ENCODE data around the gene CHN1. TPM values are rescaled to one million over a fixed set of nuclear protein-coding genes. Genes with fewer than 3 reads are reported as not detected.

Gene CHN1
- total RNA-seq, 4 donors from 2014 or later: 7.8 to 9.7 (median 9.4) TPM

DNA sequence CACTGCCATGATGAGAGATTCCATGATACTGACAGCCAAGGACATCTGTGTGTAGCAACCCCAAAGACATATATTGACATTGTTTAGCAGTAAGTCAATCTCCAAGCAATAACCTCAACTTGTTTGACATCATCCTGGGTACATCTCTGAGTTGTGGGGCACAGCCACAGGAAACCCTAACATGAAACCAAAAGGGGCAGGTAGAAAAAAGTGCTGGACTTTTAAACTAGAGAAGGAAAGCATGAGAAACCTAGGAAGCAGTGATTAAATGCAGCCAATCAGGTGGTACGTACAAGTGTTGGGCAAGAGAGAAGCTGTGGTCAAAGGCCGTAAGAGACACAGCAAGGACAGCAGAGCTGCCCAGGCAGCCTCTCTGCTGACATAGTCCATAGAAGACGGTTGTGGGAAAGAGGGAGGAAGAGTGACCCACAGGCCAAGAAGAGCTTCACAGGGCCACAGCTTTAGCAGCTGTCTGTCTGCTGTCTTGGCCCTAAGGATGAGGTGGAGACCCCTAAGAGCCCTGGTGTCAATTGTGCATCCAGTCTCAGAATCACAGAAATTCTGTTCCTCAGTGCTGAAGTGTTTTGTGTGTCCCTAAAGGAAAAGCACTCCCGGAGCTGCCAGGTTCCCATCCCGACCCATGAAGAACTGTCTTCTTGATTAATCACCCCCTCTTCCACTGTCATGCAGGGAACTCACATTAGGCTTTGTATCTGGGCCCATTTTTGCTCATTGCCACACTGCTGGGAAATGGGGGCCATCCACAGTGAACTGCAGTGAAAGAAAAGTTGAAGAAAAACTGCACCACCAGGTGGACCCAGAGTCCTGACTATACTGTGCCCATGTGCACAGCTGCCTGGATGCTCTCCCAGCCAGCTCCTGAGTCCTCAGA is 25.4 kb upstream of the CHN1 start:
- peak in 1 of 2 donors; percentile 20 for DNase-seq
- intact Hi-C loops (cut with DNase I): no loop called here

DNA sequence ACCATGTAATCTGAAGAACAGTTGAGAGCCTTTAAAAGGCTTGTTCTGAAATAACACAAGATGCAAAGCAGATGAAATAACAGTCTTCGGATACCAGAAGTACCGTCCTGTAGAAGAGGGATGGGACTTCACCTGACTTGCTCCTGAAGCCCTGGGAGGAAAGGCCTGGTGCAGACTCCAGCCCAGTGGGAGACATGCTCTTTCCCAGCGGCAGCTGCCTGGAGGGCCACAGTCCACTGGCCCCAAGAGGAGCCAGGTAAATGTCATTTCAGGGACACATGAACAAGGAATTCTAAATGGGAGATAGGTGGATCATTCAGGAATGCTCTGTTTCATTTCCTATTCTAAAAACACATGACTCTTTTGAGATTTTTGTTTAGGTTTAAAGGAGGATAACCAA is 22.6 kb upstream of the CHN1 start:
- no peaks in the 10 kb centered on the region for H3K9me3 ChIP-seq
- no peak overlapping the region for H3K4me3 ChIP-seq (replicated peaks in 1 of 3)
- no peaks in the 10 kb centered on the region for H3K36me3 ChIP-seq
- DNase-seq: peak in 1 of 2 donors; percentile 35
- 54 to 67% methylated on average over 3 of the region's 3 CpGs for WGBS, 2 donors
- H3K27me3 ChIP-seq: no peaks in the 10 kb centered on the region
- TF ChIP-seq, protein P1, sequence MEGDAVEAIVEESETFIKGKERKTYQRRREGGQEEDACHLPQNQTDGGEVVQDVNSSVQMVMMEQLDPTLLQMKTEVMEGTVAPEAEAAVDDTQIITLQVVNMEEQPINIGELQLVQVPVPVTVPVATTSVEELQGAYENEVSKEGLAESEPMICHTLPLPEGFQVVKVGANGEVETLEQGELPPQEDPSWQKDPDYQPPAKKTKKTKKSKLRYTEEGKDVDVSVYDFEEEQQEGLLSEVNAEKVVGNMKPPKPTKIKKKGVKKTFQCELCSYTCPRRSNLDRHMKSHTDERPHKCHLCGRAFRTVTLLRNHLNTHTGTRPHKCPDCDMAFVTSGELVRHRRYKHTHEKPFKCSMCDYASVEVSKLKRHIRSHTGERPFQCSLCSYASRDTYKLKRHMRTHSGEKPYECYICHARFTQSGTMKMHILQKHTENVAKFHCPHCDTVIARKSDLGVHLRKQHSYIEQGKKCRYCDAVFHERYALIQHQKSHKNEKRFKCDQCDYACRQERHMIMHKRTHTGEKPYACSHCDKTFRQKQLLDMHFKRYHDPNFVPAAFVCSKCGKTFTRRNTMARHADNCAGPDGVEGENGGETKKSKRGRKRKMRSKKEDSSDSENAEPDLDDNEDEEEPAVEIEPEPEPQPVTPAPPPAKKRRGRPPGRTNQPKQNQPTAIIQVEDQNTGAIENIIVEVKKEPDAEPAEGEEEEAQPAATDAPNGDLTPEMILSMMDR (IDR thresholded peaks at IDR 0.05): no peak
- TF ChIP-seq POLR2A (IDR thresholded peaks at IDR 0.05): no peak
- peak overlapping the region; percentile 64 to 92 (median 66) for H3K27ac ChIP-seq
- intact Hi-C loops (cut with DNase I): no loop called here
- H3K4me1 ChIP-seq: peaks cover 5 to 8% of the 10 kb centered on the region in 2 donors

More for the DNA sequence above, 25.4 kb upstream of the CHN1 start:
- TF ChIP-seq POLR2A (IDR thresholded peaks at IDR 0.05): no peak
- TF ChIP-seq, protein P1 (IDR thresholded peaks at IDR 0.05): peak in 3 of 6 experiments; percentile 4 to 23 (median 12)
- no peaks in the 10 kb centered on the region for H3K27me3 ChIP-seq
- no peaks in the 10 kb centered on the region for H3K9me3 ChIP-seq
- peaks cover 5 to 8% of the 10 kb centered on the region in 2 donors for H3K4me1 ChIP-seq
- H3K4me3 ChIP-seq (replicated peaks in 1 of 3): no peak overlapping the region
- H3K27ac ChIP-seq: no peak overlapping the region
- WGBS, 2 donors: 86% methylated on average over 5 of the region's 5 CpGs
- H3K36me3 ChIP-seq: no peaks in the 10 kb centered on the region

DNA sequence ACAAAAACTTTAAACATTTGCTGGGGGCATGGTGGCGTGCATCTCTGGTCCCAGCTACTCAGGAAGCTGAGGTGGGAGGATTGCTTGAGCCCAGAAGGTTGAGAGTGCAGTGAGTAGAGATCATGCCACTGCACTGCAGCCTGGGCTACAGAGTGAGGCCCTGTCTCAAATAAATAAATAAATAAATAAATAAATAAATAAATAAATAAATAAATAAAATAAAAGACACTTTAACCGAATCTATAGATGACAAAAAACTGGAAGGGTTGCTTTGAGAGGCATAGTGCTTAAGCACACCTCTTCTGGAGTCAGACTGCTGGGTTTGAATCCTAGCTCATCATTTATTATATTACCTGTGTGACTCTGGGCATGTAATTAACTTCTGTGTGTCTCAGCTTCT is 21.2 kb upstream of the CHN1 start:
- no peak for TF ChIP-seq POLR2A (IDR thresholded peaks at IDR 0.05)
- TF ChIP-seq, protein P1 (IDR thresholded peaks at IDR 0.05): no peak
- intact Hi-C loops (cut with DNase I): no loop called here
- DNase-seq: no peak
- WGBS, 2 donors: 94 to 95% methylated on average over 2 of the region's 2 CpGs
- Histone ChIP-seq H3K4me3 (replicated peaks in 1 of 3) (no peak overlapping the region), H3K4me1 (peaks cover 5 to 8% of the 10 kb centered on the region in 2 donors), H3K9me3 (no peaks in the 10 kb centered on the region), H3K27ac (no peak overlapping the region), H3K27me3 (no peaks in the 10 kb centered on the region), H3K36me3 (no peaks in the 10 kb centered on the region)

DNA sequence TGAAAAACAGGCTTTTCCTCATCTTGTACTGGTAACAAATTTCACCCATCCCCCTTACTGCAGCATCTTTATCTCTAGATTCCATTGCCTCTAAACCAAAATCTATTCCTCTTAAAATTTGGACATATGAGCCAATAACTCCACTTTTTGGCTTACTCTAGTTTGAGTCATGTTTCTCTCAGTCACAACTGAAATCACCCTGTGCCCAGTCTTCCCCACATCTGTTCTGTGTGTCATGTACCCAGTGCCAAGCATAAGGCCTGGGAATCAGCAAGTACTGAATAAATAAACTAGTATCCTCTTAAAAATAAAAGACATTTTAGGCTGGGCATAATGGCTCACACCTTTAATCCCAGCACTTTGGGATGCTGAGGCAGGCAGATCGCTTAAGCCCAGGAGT is 20.8 kb upstream of the CHN1 start:
- WGBS, 2 donors: 89 to 94% methylated on average over 1 of the region's 1 CpG
- no peak for DNase-seq
- H3K36me3 ChIP-seq: no peaks in the 10 kb centered on the region
- intact Hi-C loops (cut with DNase I): no loop called here
- no peaks in the 10 kb centered on the region for H3K27me3 ChIP-seq
- peaks cover 5 to 8% of the 10 kb centered on the region in 2 donors for H3K4me1 ChIP-seq
- no peaks in the 10 kb centered on the region for H3K9me3 ChIP-seq
- H3K4me3 ChIP-seq (replicated peaks in 1 of 3): no peak overlapping the region
- H3K27ac ChIP-seq: no peak overlapping the region
- TF ChIP-seq, protein P1 (IDR thresholded peaks at IDR 0.05): no peak
- no peak for TF ChIP-seq POLR2A (IDR thresholded peaks at IDR 0.05)

DNA sequence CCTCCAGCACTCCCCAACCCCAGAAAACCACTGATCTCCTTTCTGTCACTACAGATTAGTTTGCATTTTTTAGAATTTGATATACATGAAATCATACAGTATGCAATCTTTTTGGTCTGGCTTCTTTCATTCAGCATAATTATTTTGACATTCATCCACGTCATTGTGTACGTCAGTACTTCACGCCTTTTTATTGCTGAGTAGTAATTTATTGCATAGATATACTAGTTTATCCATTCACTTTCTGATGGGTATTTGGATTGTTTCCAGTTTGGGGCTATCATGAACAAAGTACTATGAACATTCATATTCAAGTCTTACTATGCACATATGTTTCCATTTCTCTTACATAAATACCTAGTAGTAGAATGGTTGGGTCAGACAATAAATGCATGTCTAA is 20.1 kb upstream of the CHN1 start:
- no peak for DNase-seq
- Histone ChIP-seq H3K27me3 (no peaks in the 10 kb centered on the region), H3K9me3 (no peaks in the 10 kb centered on the region), H3K27ac (no peak overlapping the region), H3K4me3 (replicated peaks in 1 of 3) (no peak overlapping the region), H3K4me1 (peaks cover 5 to 8% of the 10 kb centered on the region in 2 donors), H3K36me3 (no peaks in the 10 kb centered on the region)
- intact Hi-C loops (cut with DNase I): no loop called here
- TF ChIP-seq, protein P1 (IDR thresholded peaks at IDR 0.05): no peak
- no peak for TF ChIP-seq POLR2A (IDR thresholded peaks at IDR 0.05)
- 96 to 98% methylated on average over 3 of the region's 3 CpGs for WGBS, 2 donors

Data from thyroid gland (tissue), 4 donors.